HEK293T (cell line): ENCODE measurements around the gene ELL2.

Experiments used
- FOXK2 ChIP-seq: fragments of 450-650 bp; IDR thresholded peaks from 2 replicates; pipeline ENCODE4 v1.6.1; 2016; ENCODE audit warnings: mild to moderate bottlenecking
- FOXM1 ChIP-seq: fragments of 450-650 bp; IDR thresholded peaks from 2 replicates; pipeline ENCODE4 v1.6.1; 2017; ENCODE audit warnings: mild to moderate bottlenecking, borderline replicate concordance
- TARDBP ChIP-seq: fragments of 450-650 bp; IDR thresholded peaks from 2 replicates; pipeline ENCODE4 v1.6.1; 2016

DNA sequence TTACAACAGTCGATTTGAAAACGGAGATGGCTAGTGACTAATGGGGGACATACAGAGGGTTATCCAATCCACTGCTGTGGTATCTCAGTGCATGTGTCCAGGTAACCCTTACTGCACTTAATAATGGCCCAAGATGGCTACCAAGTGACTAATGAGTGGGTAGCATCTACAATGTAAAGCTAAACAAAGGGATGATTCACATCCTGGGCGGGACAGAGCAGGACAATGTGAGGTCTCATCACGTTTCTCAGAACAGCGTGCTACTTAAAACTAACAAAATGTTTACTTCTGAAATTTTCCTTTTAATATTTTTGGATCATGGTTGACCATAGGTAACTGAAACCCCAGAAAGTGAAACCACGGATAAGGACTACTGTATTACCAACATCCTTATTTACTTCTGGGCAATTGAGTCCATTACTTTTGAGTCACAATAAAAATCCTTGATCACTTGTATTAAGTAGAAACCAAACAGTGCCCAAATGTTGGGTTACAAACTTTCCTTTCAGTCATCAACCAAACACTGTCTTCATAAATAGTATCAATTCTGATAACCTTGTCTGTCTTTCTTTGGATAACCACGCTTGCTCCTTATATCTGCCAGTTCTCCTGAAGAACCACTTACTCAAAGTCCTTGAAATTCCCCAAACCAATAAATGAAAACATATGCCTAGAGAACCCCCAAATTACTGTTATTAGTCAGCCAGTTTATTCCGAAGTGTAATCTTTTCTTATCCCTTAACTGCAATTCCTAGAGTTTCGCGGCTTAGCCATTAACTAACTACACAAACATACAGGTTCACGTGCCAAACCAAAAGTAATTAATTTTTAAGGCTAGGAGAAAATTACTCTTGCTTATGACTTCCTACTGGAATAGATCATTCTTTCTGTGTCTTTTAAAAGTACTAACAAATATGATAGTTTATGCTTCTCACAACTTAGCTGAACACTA lies 59.7 kb downstream of the ELL2 start:
- TF ChIP-seq TARDBP: no peak
- TF ChIP-seq FOXK2: no peak
- no peak for TF ChIP-seq FOXM1
